T-helper 9 cell (primary cell): ENCODE results near the gene MED8.

ENCODE experiments used
- DNase-seq: peaks from one replicate; pipeline ENCODE4 v3.0.0-alpha.2; 2020
- total RNA-seq, 2 donors: gene quantifications; one replicate each; lab custom pipeline; 2026; lab: John Stamatoyannopoulos, UW

The MED8 gene
- total RNA-seq: 7.5 to 38.1 reads per million in 2 donors

- peak; percentile 87 for DNase-seq
Measured at GRCh38 chr1:43389326-43390313, at the start of gene MED8, which contains the start of gene SZT2. MED8 (minus strand) TSS chr1:43389800; CDS start chr1:43389764, 36 bp downstream. SZT2 (plus strand) TSS chr1:43389899; CDS start chr1:43389969, 70 bp downstream.

GRCh38 chr1:43438953-43439581 lies 49.5 kb upstream of the MED8 start:
- DNase-seq: no peak

- no peak for DNase-seq
Measured at GRCh38 chr1:43438576-43438952, 49.0 kb upstream of the MED8 start.

GRCh38 chr1:43438006-43438405 lies 48.4 kb upstream of the MED8 start:
- DNase-seq: no peak

GRCh38 chr1:43437031-43437973 lies 47.7 kb upstream of the MED8 start:
- DNase-seq: no peak

- no peak for DNase-seq
Measured at GRCh38 chr1:43436371-43436770, 46.8 kb upstream of the MED8 start.

- no peak for DNase-seq
Measured at GRCh38 chr1:43435146-43436145, 45.8 kb upstream of the MED8 start.

GRCh38 chr1:43434256-43434655 lies 44.7 kb upstream of the MED8 start:
- DNase-seq: no peak

- no peak for DNase-seq
Measured at GRCh38 chr1:43432907-43433306, 43.3 kb upstream of the MED8 start.

- DNase-seq: no peak
Measured at GRCh38 chr1:43432171-43432860, 42.7 kb upstream of the MED8 start.

- no peak for DNase-seq
Measured at GRCh38 chr1:43431676-43432075, 42.1 kb upstream of the MED8 start.

GRCh38 chr1:43430831-43431230 lies 41.2 kb upstream of the MED8 start:
- no peak for DNase-seq

- DNase-seq: no peak
Measured at GRCh38 chr1:43427941-43428340, 38.3 kb upstream of the MED8 start.

- no peak for DNase-seq
Measured at GRCh38 chr1:43427524-43427923, 37.9 kb upstream of the MED8 start.

- no peak for DNase-seq
Measured at GRCh38 chr1:43426221-43426620, 36.6 kb upstream of the MED8 start.

- DNase-seq: no peak
Measured at GRCh38 chr1:43425045-43425444, 35.4 kb upstream of the MED8 start.

GRCh38 chr1:43423672-43424550 lies 34.3 kb upstream of the MED8 start:
- no peak for DNase-seq

GRCh38 chr1:43422995-43423671 lies 33.5 kb upstream of the MED8 start:
- DNase-seq: no peak
